Vagina (tissue), 2 donors: Measurements from ENCODE around the gene FRMD1. TPM values are rescaled to one million over a fixed set of nuclear protein-coding genes. Genes with fewer than 3 reads are reported as not detected.

ENCODE experiments used
- DNase-seq, 2 donors: peaks; one replicate each; pipeline ENCODE4 v3.0.0-alpha.2; 2017; ENCODE audit errors: extremely low spot score in 2 of 2
- H3K27ac ChIP-seq: fragments of 200-600 bp; sonication (generic); one replicate; pipeline ENCODE4 v1.5.1; 2019
- H3K27me3 ChIP-seq: fragments of 200-600 bp; sonication (generic); one replicate; pipeline ENCODE4 v1.5.1; 2019
- H3K36me3 ChIP-seq, 2 donors: fragments of 200-600 bp; sonication (generic); one replicate each; pipeline ENCODE4 v1.5.1; 2017 to 2019
- H3K4me1 ChIP-seq: fragments of 200-600 bp; sonication (generic); one replicate; pipeline ENCODE4 v1.5.1; 2019
- H3K4me3 ChIP-seq, 2 donors: fragments of 200-600 bp; sonication (generic); 1 replicate in 1 of 2; 2 replicates in 1 of 2; pipeline ENCODE4 v1.5.1; 2016 to 2019
- H3K9me3 ChIP-seq: fragments of 200-600 bp; sonication (generic); one replicate; pipeline ENCODE4 v1.5.1; 2019
- CTCF ChIP-seq, 3 experiments: fragments of 450-650 bp in 2 of 3; fragments of 200-600 bp in 1 of 3; sonication (generic) in 1 of 3; IDR thresholded peaks; one replicate each; pipeline ENCODE4 v1.5.1; 2017 to 2019; ENCODE audit warnings: antibody characterized with exemption in 3 of 3, mild to moderate bottlenecking in 2 of 3, moderate library complexity in 2 of 3
- POLR2A ChIP-seq, 2 donors: fragments of 450-650 bp; IDR thresholded peaks; one replicate each; pipeline ENCODE4 v1.6.1; 2017; ENCODE audit warnings: antibody characterized with exemption in 2 of 2, mild to moderate bottlenecking in 2 of 2, moderate library complexity in 2 of 2
- POLR2AphosphoS5 ChIP-seq, 2 donors: sonication (generic); formaldehyde crosslinking; IDR thresholded peaks; one replicate each; pipeline ENCODE4 v1.9.0; 2017; ENCODE audit warnings: antibody characterized with exemption in 2 of 2, mild to moderate bottlenecking in 2 of 2, low read depth in 1 of 2; ENCODE audit not compliant: insufficient read depth in 1 of 2
- intact Hi-C: fragments of 100-400 bp; cut with DNase I; formaldehyde crosslinking; loops from one replicate; pipeline ENCODE4 v1.15.1; 2023
- total RNA-seq: library from RNA; depleted of rRNA; stranded (reverse); fragments of >200 nt; gene quantifications from one replicate; pipeline ENCODE4 v1.2.3, GENCODE V29; 2016

Gene FRMD1
- total RNA-seq, 1 donor from 2014 or later: not detected

- no peaks in the 10 kb centered on the region for H3K36me3 ChIP-seq
- peak in 1 of 2 donors; percentile 67 for DNase-seq
- intact Hi-C loops: no loop called here
- H3K4me3 ChIP-seq: no peak overlapping the region
- TF ChIP-seq CTCF (IDR thresholded peaks at IDR 0.05) (no peak), POLR2A (IDR thresholded peaks at IDR 0.05) (no peak), POLR2AphosphoS5 (IDR thresholded peaks at IDR 0.05; ENCODE audit: insufficient read depth in 1 of 2, low read depth in 1 of 2) (no peak)
- no peaks in the 10 kb centered on the region for H3K9me3 ChIP-seq
- no peaks in the 10 kb centered on the region for H3K27me3 ChIP-seq
- no peaks in the 10 kb centered on the region for H3K4me1 ChIP-seq
- H3K27ac ChIP-seq: no peak overlapping the region
Measured at GRCh38 chr6:168121303-168121665, 42.3 kb upstream of the FRMD1 start.

GRCh38 chr6:168120390-168121302, 41.6 kb upstream of the FRMD1 start:
- Histone ChIP-seq H3K27ac (no peak overlapping the region), H3K36me3 (no peaks in the 10 kb centered on the region), H3K4me1 (no peaks in the 10 kb centered on the region), H3K27me3 (no peaks in the 10 kb centered on the region), H3K9me3 (no peaks in the 10 kb centered on the region), H3K4me3 (no peak overlapping the region)
- intact Hi-C loops: no loop called here
- DNase-seq: peak in 1 of 2 donors; percentile 65
- TF ChIP-seq CTCF (IDR thresholded peaks at IDR 0.05) (no peak), POLR2A (IDR thresholded peaks at IDR 0.05) (no peak), POLR2AphosphoS5 (IDR thresholded peaks at IDR 0.05; ENCODE audit: insufficient read depth in 1 of 2, low read depth in 1 of 2) (no peak)

DNA sequence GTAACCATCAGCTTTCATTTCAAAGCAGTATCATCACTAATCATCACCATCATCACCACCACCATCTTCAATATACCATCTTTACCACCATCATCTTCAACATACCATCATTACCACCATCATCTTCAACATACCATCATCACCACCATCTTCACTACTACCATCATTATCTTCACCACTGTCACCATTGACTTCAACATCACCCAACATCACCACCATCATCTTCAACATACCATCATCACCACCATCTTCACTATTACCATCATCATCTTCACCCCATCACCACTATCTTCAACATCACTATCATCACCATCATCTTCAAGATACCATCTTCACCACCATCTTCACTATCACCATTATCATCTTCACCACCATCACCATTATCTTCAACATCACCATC, 40.5 kb upstream of the FRMD1 start:
- H3K9me3 ChIP-seq: no peaks in the 10 kb centered on the region
- intact Hi-C loops: no loop called here
- TF ChIP-seq CTCF (IDR thresholded peaks at IDR 0.05) (no peak), POLR2A (IDR thresholded peaks at IDR 0.05) (no peak), POLR2AphosphoS5 (IDR thresholded peaks at IDR 0.05; ENCODE audit: insufficient read depth in 1 of 2, low read depth in 1 of 2) (no peak)

DNA sequence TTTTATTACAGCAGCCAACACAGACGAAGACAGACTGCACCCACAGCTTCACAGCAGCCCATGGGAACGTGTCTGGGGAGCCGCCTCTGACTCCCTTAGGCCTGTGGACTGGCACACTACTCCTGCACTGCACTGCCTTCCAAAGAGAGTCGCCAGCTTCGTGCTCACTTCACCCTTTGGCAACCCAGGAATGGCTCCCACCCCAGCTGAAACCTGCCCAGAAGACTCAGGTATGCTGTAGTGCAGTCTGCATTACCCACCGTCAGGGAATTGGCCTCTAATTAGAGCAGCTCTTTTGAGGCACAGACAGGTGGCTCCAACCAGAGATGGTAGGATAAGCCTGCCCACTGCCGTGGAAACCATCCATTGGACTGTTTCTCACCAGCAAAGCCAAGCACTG, 39.9 kb upstream of the FRMD1 start:
- H3K4me1 ChIP-seq: no peaks in the 10 kb centered on the region
- H3K4me3 ChIP-seq: no peak overlapping the region
- H3K9me3 ChIP-seq: no peaks in the 10 kb centered on the region
- TF ChIP-seq POLR2AphosphoS5 (IDR thresholded peaks at IDR 0.05; ENCODE audit: insufficient read depth in 1 of 2, low read depth in 1 of 2) (no peak), CTCF (IDR thresholded peaks at IDR 0.05) (no peak), POLR2A (IDR thresholded peaks at IDR 0.05) (no peak)
- peak in 1 of 2 donors; percentile 79 for DNase-seq
- no peaks in the 10 kb centered on the region for H3K27me3 ChIP-seq
- intact Hi-C loops: no loop called here
- no peak overlapping the region for H3K27ac ChIP-seq
- H3K36me3 ChIP-seq: no peaks in the 10 kb centered on the region

More for the DNA sequence above, 40.5 kb upstream of the FRMD1 start:
- Histone ChIP-seq H3K27me3 (no peaks in the 10 kb centered on the region), H3K36me3 (no peaks in the 10 kb centered on the region), H3K27ac (no peak overlapping the region), H3K4me1 (no peaks in the 10 kb centered on the region), H3K4me3 (no peak overlapping the region)
- no peak for DNase-seq

DNA sequence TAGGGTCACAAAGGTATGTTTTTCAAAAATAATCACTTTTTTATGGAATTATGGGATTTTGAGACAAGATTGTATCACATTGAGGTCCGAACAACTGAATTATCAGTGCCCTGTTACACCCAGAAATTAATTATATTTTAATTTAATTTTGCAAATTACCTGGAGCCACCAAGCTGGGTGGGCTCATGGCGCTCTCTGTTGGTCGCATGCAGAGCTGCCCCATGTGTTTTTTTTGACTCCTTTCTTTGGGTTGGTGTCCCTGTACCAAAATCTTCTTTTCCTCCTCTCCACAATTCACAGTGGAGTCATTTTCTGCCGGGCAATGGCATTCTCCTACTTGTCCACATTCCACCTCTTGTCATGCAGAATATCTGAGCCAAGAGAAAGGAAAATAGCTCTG, 38.9 kb upstream of the FRMD1 start:
- intact Hi-C loops: no loop called here
- Histone ChIP-seq H3K27me3 (no peaks in the 10 kb centered on the region), H3K9me3 (no peaks in the 10 kb centered on the region), H3K4me3 (no peak overlapping the region), H3K27ac (no peak overlapping the region), H3K4me1 (no peaks in the 10 kb centered on the region), H3K36me3 (no peaks in the 10 kb centered on the region)
- DNase-seq: no peak
- TF ChIP-seq POLR2AphosphoS5 (IDR thresholded peaks at IDR 0.05; ENCODE audit: insufficient read depth in 1 of 2, low read depth in 1 of 2) (no peak), POLR2A (IDR thresholded peaks at IDR 0.05) (no peak), CTCF (IDR thresholded peaks at IDR 0.05) (no peak)
